ENCODE data around the gene ASNSD1.
"Not testable (repeated sequence)": the region's sequence is repeated elsewhere in the genome, so short reads cannot be mapped to it uniquely, and the experiment has no call there.

ASNSD1 gene

GRCh38 chr2:189687796-189688195 is 26.5 kb downstream of the ASNSD1 start:
- DNase-seq (ENCODE audit: low spot score): not testable (repeated sequence)

GRCh38 chr2:189696223-189696622 is 35.0 kb downstream of the ASNSD1 start:
- DNase-seq (ENCODE audit: low spot score): no peak

- DNase-seq (ENCODE audit: low spot score): peak; percentile 17
Measured at GRCh38 chr2:189698020-189698887, 37.0 kb downstream of the ASNSD1 start.

- no peak for DNase-seq (ENCODE audit: low spot score)
Measured at GRCh38 chr2:189700681-189701080, 39.4 kb downstream of the ASNSD1 start.

GRCh38 chr2:189702071-189702470 is 40.8 kb downstream of the ASNSD1 start:
- DNase-seq (ENCODE audit: low spot score): no peak

- no peak for DNase-seq (ENCODE audit: low spot score)
Measured at GRCh38 chr2:189709501-189710221, 48.4 kb downstream of the ASNSD1 start.

GRCh38 chr2:189717593-189717992 is 56.3 kb downstream of the ASNSD1 start:
- not testable (repeated sequence) for DNase-seq (ENCODE audit: low spot score)

GRCh38 chr2:189719571-189719970 is 58.3 kb downstream of the ASNSD1 start:
- no peak for DNase-seq (ENCODE audit: low spot score)

All from AG08396 (cell line).